HG02885 (cell line): ENCODE data around the gene CA11.

Experiments
- ATAC-seq: cut with Tn5 transposase; IDR thresholded peaks from one replicate; pipeline ENCODE4 v1.9.1; 2021; ENCODE audit warnings: mild to moderate bottlenecking; ENCODE audit not compliant: unreplicated experiment, poor library complexity

CA11 gene

DNA sequence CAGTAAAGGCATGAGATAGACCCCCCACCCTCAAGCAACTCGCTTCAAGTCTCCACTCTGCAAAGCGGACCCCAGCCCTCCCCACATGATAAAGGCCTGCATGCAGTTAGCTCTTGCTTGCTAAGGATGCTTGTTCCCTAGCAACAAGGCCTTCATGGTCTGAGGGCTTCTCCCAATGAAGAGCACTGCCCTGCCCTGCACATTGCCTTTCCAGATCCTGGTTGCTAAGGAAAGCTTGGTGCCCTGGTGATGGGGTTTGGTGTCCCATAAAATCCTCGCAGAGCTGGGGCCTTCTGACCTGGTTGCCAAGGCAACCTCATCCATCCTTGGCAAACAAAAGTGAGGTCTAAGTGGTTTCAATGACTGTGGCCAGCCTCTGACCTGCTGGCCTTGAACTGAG is 14.8 kb downstream of the CA11 start:
- ATAC-seq, result no peak

DNA sequence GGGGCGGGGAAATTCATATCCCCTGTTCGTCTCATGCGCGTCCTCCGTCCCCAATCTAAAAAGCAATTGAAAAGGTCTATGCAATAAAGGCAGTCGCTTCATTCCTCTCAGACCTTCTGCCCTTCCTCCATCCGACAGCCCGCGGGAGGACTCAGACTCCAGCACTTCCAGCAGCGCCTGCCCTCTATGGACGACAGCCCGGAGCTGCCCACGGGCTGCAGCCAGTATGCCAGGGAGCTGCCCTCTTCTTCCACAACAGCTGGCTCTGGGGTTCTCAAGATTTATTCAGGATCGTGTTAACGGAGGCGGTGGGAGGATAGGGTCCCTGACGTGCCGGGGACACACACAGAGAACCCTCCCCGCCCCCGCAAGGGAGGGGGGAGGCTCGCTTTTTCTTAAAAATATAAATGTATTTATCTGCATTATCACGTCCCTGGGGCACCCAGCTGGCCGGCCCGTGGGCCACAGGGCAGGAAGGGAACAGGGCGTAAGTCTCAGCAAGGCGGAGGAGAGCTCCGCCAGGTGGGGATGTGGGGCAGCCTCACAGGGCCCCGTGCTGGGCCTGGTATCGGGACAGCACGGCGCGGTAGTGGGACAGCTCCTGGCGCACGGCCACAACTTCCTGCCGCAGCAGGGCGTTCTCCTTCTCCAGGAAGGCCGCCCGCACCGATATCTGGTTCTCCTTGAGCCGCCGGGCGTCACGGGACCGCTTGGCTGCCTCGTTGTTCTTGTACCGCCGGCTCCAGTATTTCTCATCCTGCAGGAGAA is 15.5 kb downstream of the CA11 start:
- ATAC-seq, result no peak

DNA sequence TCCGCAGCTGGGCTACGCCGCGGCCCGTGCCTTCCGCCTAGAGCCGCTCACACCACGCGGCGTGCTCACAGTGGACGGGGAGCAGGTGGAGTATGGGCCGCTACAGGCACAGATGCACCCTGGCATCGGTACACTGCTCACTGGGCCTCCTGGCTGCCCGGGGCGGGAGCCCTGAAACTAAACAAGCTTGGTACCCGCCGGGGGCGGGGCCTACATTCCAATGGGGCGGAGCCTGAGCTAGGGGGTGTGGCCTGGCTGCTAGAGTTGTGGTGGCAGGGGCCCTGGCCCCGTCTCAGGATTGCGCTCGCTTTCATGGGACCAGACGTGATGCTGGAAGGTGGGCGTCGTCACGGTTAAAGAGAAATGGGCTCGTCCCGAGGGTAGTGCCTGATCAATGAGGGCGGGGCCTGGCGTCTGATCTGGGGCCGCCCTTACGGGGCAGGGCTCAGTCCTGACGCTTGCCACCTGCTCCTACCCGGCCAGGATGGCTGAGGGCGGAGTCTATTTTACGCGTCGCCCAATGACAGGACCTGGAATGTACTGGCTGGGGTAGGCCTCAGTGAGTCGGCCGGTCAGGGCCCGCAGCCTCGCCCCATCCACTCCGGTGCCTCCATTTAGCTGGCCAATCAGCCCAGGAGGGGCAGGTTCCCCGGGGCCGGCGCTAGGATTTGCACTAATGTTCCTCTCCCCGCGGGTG is 16.2 kb downstream of the CA11 start:
- ATAC-seq, result no peak

DNA sequence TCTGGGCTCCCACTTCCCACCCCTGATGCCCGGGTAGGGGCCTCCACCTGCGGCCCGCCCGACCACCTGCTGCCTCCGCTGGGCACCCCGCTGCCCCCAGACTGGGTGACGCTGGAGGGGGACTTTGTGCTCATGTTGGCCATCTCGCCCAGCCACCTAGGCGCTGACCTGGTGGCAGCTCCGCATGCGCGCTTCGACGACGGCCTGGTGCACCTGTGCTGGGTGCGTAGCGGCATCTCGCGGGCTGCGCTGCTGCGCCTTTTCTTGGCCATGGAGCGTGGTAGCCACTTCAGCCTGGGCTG is 16.7 kb downstream of the CA11 start:
- ATAC-seq, result no peak

DNA sequence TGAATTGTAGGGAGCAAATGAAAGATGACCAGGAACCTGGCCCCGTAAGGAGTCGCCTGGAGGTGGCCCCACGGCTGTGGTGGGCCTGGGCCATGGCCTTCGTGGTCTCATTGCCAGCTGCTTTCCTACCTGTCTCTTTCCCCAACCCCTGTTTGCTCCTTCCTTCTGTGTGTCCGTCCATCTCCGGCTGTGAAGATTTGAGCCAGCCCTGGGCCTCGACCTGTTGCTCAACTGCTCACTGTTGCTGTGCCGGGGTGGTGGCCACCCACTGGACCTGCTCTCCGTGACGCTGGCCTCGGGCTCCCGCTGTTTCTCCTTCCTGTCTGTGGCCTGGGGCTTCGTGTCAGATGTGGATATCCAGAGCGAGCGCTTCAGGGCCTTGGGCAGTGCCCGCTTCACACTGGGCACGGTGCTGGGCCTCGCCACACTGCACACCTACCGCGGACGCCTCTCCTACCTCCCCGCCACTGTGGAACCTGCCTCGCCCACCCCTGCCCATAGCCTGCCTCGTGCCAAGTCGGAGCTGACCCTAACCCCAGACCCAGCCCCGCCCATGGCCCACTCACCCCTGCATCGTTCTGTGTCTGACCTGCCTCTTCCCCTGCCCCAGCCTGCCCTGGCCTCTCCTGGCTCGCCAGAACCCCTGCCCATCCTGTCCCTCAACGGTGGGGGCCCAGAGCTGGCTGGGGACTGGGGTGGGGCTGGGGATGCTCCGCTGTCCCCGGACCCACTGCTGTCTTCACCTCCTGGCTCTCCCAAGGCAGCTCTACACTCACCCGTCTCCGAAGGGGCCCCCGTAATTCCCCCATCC is 17.3 kb downstream of the CA11 start:
- ATAC-seq, result no peak

DNA sequence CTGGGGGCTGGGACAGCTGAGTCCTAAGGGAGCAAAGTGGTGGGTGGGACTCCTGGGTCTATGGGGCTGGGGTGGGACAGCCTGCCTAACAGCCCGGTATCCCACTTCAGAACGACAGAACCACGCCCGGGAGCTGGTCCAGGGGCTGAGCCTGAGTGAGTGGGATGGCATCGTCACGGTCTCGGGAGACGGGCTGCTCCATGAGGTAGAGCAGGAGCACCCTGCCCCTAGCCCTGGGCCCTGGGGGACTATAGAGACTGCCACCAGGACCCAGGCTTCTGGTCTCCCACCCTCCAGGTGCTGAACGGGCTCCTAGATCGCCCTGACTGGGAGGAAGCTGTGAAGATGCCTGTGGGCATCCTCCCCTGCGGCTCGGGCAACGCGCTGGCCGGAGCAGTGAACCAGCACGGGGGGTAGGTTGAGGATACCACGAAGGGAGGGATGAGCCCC is 18.1 kb downstream of the CA11 start:
- ATAC-seq, result no peak

DNA sequence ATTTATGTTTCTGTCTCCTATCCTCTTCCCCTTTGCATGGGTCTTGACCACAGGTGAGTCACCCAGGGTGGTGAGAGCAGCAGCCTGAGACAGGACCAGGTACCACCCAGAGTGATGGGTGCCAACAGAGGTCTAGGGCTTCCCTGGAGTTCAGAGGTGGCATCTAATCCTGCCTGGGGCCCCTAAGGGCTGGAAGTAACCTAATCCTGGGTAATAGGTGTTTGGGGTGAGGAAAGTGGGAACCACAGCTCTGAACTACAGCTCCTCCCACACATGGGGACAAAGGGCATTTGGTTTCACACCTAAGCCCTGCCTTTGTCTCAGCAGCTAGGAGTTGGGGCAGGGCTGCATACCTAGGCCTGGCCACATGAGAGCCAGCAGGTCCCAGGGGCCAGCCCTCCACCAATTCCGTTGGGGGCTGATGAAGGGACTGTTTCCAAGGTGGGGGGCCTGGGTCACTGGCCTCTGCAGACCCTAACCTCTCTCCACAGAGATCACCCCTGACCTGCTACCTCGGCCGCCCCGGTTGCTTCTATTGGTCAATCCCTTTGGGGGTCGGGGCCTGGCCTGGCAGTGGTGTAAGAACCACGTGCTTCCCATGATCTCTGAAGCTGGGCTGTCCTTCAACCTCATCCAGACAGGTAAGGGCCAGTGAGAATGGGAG is 18.7 kb downstream of the CA11 start:
- no peak for ATAC-seq

DNA sequence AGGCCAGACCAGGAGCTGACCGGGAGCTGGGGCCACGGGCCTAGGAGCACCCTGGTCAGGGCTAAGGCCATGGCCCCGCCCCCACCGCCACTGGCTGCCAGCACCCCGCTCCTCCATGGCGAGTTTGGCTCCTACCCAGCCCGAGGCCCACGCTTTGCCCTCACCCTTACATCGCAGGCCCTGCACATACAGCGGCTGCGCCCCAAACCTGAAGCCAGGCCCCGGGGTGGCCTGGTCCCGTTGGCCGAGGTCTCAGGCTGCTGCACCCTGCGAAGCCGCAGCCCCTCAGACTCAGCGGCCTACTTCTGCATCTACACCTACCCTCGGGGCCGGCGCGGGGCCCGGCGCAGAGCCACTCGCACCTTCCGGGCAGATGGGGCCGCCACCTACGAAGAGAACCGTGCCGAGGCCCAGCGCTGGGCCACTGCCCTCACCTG is 20.1 kb downstream of the CA11 start:
- ATAC-seq, result no peak

DNA sequence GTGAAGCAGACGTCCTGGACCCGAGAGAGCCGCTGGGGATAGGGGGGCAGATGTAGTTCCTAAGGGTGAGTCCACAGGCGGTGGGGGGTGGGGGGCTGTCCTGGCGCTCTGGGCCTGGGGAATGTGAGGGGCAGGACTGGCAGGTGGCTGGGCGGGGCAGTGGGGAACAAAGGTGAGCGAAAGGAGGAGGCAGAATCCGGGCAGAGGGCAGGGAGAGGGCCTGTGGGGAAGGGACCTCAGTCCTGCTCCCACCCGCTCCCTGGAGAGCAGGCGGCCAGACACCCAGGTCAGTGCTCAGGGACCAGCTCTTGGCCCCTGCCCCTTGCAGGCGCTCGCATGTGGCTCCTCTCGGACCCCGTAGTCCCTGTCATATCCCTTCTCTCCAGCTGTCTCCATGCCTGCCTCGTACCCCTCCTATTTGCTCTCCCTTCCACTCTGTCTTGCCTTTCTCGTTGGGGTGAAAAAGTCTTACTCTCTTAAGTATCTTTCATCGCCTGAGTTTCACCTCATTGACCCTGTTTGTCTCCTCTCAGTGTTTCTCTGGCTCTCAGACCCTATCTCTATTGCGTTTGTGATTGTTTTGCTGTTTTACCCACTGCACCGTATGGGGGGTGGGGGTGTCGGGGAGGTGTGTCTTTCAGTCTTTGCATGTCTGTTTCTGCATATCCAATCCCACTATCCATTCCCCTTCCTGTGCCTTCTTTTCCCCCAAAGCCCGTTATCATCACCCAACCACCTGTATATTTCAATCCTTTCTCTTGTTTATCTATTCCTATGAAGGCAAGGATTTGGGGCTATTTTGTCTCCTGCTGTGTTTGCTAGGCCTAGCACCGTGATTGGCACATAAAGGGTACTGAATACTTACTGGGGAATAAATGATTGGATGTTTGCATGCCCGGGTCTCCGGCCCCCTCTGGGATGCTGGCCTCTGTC is 20.9 kb downstream of the CA11 start:
- ATAC-seq, result no peak

DNA sequence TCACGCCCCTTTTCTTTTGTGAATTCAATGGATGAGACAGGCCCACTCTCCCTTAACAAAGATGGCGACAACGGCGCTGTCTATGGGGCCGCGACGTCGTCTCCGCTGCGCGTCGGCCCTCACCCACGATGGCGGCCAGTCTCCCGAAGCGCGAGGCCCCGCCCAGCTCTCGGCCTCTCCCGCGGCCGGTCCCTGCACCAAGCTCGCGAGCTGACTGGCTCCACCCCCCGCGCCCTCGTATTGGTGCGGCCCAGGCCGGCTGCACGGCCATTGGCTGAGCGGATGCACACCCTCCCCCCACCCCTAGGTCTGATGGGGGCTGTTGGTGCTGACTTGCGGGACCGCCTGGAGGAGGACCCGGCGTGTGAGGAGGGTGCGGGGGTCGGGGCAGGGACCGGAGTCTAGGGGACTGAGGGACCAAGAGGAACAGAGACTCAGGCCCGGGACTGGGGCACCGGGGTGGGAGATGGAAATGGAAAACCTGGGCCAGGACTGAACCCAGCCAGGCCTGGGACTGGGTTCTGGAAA is 21.9 kb downstream of the CA11 start:
- ATAC-seq, result peak; percentile 67

DNA sequence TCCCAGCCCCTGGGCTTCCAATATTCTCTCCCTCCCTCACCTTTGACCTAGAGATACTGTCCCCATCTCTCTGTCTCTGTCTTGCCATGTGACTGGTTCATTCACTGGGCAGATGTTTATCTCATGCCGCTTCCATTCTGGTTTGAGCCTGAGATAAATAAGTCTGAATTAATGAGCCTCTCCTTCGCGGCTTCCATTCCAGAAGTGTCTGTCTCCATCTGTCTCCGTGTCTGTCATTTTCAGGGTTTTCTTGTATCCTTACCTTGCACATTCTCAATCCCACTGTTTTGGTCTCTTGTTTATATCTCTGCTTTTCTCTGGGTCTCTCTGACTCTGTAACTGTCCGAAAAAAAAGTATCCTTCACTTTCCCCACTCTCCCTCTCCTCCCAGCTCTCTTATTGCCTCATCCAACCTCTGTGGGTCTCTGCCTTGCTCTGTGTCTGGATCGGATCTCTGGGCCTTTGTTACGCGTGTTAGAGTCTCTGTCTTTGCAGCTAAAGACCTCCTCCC is 22.4 kb downstream of the CA11 start:
- ATAC-seq, result no peak

DNA sequence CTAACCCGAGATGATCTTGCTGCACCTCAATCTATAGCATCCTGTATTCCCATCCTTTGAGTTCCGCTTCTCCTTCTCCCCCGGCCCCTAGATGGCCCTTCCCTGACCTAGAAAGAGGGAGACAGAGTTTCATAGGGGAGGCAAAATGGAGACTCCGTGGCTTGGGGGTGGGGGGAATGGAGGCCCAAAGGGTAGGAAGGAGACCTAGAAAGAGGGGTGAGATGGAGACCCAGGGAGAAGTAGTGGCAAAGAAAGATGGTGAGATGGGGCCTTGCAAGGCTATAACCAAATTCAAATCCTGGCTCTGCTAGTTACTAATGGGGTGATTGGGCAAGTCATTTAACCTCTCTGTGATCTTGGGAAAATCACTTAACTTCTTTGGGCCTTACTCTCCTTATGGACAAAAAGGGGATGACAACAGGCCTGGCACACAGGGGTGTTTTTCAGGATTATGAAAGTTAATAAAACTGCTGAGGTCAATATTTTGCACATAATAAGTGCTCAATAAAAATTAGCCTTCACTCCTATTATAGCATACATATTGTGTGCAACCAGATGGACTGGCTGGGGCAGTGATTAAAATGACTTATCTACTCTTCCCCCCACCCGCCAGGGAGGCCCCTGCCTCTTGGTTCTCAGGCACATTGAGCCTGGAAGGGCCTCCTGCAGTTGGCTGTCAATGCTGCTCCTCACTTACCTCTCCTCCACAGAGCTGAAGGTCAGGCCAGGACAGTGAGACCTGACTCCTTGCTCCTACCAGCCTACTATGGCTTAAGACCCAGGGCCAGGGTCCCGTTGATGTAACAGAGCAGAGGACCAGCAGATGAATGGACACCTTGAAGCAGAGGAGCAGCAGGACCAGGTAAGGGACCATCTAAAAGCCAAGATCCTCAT is 26.0 kb downstream of the CA11 start:
- ATAC-seq, result no peak

DNA sequence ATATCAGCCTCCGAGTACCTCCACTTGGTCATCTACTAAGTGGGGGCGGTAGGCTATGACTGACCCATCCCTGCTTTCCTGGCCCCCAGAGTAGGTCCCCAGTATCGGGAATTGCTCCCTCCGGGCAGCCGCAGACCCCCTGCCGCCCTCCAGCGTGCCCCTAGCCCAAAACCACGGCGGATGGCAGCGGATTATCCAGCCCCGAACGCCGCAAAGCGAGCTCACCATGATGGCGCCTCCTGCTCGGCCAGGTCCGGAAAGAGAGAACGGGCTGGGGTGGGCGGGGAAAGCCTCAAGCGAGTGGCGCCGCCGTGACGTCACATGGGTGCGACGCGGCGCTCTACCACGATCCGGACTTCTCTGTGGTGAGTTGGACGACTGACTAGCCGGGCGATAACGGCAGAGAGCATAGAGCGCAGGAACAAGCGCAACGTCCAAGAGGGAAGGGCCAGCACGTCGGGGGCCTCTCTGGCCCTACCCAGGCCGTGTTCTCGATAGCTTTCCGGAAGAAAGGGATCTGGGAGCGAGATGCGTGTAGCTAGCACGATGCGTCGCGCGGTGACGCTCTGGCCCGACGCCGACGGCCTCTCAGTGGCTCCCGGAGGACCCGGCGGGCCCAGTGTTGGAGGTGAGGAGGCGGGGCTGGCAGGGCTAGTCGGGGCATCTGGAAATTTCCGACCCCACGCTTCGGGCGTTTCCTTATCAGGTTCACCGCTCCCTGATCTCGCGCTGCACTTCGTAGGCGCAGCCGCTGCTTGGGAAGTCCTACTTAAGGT is 26.9 kb downstream of the CA11 start, which contains the start of the genes RPL18 and SPHK2:
TSS of gene RPL18 (minus strand) at position 263 of the 776 bp plus-strand sequence. CDS start at position 228, 35 bp downstream.
TSS of gene SPHK2 (plus strand) at position 591 of the 776 bp plus-strand sequence. CDS start 1,009 bp downstream, outside the sequence.
- ATAC-seq, result peak; percentile 85

DNA sequence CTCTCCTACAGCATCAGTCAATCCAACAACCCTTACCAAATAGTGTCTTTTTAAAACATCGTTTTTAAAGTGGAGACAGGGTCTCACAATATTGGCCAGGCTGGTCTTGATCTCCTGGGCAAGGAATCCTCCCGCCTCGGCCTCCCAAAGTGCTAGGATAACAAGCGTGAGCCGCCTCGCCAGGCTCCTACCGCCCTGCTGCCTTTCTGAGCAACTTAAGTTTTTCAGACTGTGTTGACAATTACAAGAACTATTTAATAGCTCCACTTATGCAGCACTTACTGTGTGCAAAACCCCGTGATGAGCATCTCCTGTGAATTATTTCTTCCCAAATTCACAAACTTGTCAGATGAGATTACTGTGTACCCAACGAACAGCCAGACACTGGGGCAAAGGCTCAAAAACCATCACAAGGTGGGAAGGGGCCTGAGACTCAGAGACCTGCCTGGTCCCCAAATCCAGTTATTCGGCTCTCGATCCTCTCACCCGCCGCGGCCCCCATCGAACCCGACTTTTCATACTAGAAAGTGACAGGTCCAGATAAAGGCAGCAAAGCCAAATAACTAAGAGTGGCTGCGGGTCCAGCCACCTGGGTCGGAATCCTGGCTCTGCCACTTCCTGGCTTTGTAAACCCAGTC is 27.6 kb downstream of the CA11 start:
- ATAC-seq, result no peak

DNA sequence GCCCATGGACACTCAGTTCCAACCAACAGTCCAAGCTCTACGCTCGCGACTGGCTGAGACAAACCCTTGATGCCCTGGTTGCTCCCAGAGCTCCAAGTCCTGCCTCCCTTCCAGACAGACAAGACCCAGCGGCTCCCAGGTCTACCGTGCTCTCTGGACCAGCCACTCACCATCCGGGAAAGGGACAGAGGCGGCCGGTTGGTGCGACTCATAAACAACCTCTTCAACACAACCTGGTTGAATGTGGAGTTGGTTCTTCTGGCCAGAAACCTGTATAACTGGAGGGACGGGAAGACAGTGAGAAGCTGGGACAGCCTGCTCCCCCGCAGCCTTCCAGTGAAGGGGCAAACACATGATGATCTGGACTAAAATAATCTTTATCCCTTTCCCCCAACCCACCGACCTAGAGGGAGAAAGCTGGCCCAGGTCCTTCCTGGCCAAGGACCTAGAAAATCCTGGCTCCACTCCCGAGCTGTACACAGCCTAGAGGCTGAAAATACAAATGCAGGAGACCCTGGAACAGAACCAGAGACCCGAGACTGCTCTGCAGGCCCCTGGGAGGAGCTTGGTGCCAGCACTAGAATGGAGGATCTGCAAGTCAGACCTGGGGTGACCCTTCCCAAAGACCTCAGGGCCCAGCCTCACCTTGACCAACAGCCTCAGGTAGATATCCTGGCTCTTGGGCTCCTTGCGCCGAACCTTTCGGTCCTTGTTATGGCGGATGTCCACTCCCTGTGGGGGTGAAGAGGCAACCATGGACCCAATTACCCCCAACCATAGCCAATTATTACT is 28.6 kb downstream of the CA11 start:
- ATAC-seq, result no peak

DNA sequence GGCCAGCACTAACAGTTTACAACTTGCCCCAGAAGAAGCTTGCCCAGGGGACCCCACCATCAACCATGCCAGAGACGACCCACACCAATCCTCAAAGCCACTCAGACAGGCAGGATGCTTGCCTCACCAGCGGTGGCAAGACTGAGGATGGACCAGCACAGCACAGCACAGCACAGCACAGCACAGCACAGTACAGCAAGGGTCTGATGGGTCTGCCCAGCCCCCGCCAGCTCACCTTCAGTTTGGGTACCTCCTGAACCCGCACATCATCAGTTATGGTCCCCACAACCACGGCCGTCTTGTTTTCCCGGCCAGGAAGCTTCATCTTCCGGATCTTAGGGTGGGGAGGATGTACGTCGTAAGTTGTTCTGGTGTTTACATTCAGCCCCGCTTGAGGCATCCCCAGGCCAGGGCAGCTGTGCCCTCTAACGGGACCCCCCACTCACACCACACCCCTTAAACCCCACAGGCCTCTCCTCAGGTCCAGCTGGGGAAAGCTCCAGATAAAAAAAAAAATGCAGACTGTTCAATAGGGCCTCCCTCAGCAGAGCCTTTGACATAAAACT is 29.4 kb downstream of the CA11 start:
- no peak for ATAC-seq
